Omental fat pad (tissue), 4 donors: ENCODE measurements around the gene ANO2. TPM values are rescaled to one million over a fixed set of nuclear protein-coding genes. Genes with fewer than 3 reads are reported as not detected.

ENCODE experiments used
- ATAC-seq: fragments of 150-250 bp; one replicate; pipeline ENCODE4 v1.9.1; 2016; ENCODE audit warnings: mild to moderate bottlenecking, moderate library complexity; ENCODE audit not compliant: low FRiP score
- DNase-seq: peaks from one replicate; pipeline ENCODE4 v3.0.0-alpha.2; 2019; ENCODE audit warnings: low spot score
- CTCF ChIP-seq, 3 donors: fragments of 450-650 bp; IDR thresholded peaks; one replicate each; pipeline ENCODE4 v1.5.1; 2016 to 2017; ENCODE audit warnings: antibody characterized with exemption in 3 of 3, mild to moderate bottlenecking in 3 of 3, moderate library complexity in 2 of 3
- total RNA-seq, 4 donors: library from RNA; depleted of rRNA; stranded (reverse); fragments of >200 nt; gene quantifications; one replicate each; pipeline ENCODE4 v1.1.0, GENCODE V29; 2016

The ANO2 gene
- total RNA-seq, 4 donors from 2014 or later = 7.0 to 95.0 (median 20.8) TPM

DNA sequence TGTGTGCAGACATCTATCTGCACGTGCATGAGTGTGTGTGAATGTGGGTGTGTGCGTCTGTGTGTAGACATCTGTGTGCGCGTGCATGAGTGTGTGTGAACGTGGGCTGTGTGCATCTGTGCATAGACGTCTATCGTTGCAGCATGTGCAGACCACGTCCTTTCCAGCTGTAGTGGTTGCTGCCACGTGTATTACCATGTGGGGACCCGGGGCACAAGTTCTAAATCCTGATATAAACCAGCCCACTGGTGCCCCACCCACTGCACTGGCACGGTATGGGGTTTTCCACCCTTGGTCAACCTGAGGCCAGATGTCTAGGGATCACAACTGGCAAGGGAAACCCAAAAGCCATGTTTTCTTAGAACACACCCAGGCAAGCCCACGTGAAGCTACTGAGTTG, 197.0 kb downstream of the ANO2 start:
- DNase-seq (no peak), ATAC-seq (no peak)
- no peak for TF ChIP-seq CTCF (IDR thresholded peaks at IDR 0.05)

DNA sequence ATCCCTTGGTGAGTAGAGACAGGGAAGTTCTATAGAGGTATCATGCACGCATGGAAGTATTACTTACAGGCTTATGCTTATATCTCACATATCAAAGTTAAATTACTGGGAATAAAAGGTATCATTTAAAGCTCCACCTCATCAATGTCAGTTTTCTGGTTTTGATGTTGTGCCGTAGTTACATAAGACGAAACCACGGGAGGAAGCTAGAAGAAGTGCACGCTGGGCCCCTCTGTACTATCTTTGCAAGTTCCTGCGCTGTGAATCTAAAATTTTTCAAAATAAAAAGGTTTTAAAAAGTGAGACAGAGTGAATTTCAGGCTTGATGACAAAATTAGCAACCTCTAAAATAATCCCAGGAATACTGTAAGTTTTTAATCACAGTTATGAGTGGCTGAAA, 198.1 kb downstream of the ANO2 start:
- ATAC-seq (no peak), DNase-seq (no peak)
- no peak for TF ChIP-seq CTCF (IDR thresholded peaks at IDR 0.05)

- no peak for TF ChIP-seq CTCF (IDR thresholded peaks at IDR 0.05)
Measured at GRCh38 chr12:5746036-5746908, 198.8 kb downstream of the ANO2 start.

DNA sequence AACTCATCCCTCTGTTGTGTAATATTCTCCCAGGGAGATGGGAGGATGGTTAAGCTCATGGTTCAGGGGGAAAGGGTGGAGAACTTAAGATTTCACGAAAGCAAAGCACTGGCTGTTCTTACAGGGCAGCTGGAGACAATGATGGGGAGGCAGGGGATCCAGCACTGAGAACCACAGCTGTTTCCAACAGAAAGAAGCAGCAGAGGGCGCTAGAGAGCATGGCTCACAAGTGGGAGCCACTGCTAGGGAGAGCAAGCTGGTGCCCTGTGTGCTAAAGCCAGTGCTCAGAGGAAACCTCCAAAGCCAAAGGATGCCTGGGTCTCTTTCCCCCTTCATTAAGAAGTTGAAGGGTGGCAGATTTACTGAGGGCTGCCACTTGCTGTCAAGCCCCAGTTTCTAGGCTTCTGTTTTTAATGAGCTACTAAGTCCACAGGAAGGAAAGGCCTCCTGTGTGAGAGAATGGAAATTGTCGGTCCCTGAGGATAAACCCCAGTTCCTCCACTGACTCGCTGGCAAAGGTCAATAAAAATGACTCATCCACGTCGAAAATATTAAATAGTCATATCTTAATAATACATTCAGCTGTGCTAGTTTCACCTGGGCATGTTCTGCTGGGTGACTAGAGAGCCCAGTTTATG, 199.7 kb downstream of the ANO2 start:
- TF ChIP-seq CTCF (IDR thresholded peaks at IDR 0.05) = peak in 1 of 3 donors; percentile 17
- DNase-seq (peak; percentile 37), ATAC-seq (peak; percentile 52)

More at GRCh38 chr12:5746036-5746908, 198.8 kb downstream of the ANO2 start:
- DNase-seq (no peak), ATAC-seq (no peak)

DNA sequence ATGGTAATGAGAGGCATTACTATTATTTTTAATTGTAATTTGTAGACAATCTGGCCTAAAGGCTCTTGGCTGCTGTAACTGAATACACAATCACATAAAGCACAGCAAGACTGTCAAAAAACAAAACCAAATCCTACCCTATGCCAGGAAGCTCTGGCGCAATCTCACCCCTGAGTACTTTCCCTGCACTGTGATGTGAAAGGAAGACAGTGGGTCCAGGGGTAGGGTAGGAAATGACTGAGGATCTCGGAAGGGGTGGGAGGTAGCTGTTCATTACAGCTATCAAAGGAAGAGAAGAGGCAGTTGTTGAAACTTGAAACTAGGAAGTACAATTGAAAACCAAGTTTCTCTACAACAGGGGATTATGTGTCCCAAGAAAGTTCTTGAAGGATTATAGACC, 202.8 kb downstream of the ANO2 start:
- ATAC-seq (no peak), DNase-seq (no peak)
- TF ChIP-seq CTCF (IDR thresholded peaks at IDR 0.05) = no peak

DNA sequence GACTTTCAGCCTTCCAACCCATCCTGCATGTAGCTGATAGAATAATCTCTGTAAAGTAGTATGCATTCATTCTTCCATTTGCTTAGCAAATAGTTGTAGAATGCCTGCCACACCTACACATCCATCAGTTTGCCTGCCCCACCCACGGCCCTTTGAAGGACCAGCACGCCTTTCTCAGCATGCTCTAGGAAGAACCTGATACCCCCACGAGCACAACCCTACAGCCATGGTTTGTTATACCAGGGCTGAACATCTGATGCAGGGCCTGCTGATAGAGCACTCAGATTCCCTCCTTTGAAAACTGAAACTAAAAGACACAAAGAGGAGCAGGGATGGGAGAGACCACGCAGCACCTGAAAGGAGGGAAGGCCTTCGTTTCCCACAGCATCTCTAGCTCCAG, 205.1 kb downstream of the ANO2 start:
- no peak for TF ChIP-seq CTCF (IDR thresholded peaks at IDR 0.05)
- DNase-seq = no peak

More for the DNA sequence above, 205.1 kb downstream of the ANO2 start:
- ATAC-seq = no peak
